ENCODE results near the gene RAP2C. TPM values are rescaled to one million over a fixed set of nuclear protein-coding genes. Genes with fewer than 3 reads are reported as not detected.
"Not testable (repeated sequence)": the region's sequence is repeated elsewhere in the genome, so short reads cannot be mapped to it uniquely, and the experiment has no call there.

RAP2C gene
- polyA plus RNA-seq, 4 donors, result 10.8 to 38.4 (median 18.4) TPM

GRCh38 chrX:132165651-132166050, 53.6 kb downstream of the RAP2C start:
- no peaks in the 10 kb centered on the region for H3K9me3 ChIP-seq (ENCODE audit: control insufficient read depth in 2 of 2, insufficient read depth in 1 of 2, low read depth in 1 of 2, low read length in 1 of 2)
- no peaks in the 10 kb centered on the region for H3K36me3 ChIP-seq (ENCODE audit: control insufficient read depth in 3 of 3, insufficient read depth in 2 of 3, low read depth in 1 of 3, low read length in 3 of 3)
- no peaks in the 10 kb centered on the region for H3K4me1 ChIP-seq (ENCODE audit: control insufficient read depth in 3 of 3, insufficient read depth in 2 of 3, low read depth in 1 of 3, low read length in 2 of 3)
- no peaks in the 10 kb centered on the region for H3K27me3 ChIP-seq (ENCODE audit: control insufficient read depth in 3 of 3, insufficient read depth in 3 of 3, low read length in 3 of 3)
- FAIRE-seq (no peak), DNase-seq (no peak)
- no peak overlapping the region for H3K4me3 ChIP-seq (ENCODE audit: low read depth in 1 of 3, low read length in 3 of 3)
- H3K27ac ChIP-seq (ENCODE audit: low read depth in 1 of 3, low read length in 2 of 3), result no peak overlapping the region

- H3K4me1 ChIP-seq (ENCODE audit: control insufficient read depth in 3 of 3, insufficient read depth in 2 of 3, low read depth in 1 of 3, low read length in 2 of 3), result no peaks in the 10 kb centered on the region
- no peak overlapping the region for H3K27ac ChIP-seq (ENCODE audit: low read depth in 1 of 3, low read length in 2 of 3)
- H3K4me3 ChIP-seq (ENCODE audit: low read depth in 1 of 3, low read length in 3 of 3), result no peak overlapping the region
- DNase-seq (no peak), FAIRE-seq (no peak)
- H3K36me3 ChIP-seq (ENCODE audit: control insufficient read depth in 3 of 3, insufficient read depth in 2 of 3, low read depth in 1 of 3, low read length in 3 of 3), result no peaks in the 10 kb centered on the region
- H3K9me3 ChIP-seq (ENCODE audit: control insufficient read depth in 2 of 2, insufficient read depth in 1 of 2, low read depth in 1 of 2, low read length in 1 of 2), result no peaks in the 10 kb centered on the region
- no peaks in the 10 kb centered on the region for H3K27me3 ChIP-seq (ENCODE audit: control insufficient read depth in 3 of 3, insufficient read depth in 3 of 3, low read length in 3 of 3)
Observed at GRCh38 chrX:132165005-132165404, 54.2 kb downstream of the RAP2C start.

- not testable (repeated sequence) for FAIRE-seq; DNase-seq; H3K27me3 ChIP-seq (ENCODE audit: control insufficient read depth in 3 of 3, insufficient read depth in 3 of 3, low read length in 3 of 3); H3K4me1 ChIP-seq (ENCODE audit: control insufficient read depth in 3 of 3, insufficient read depth in 2 of 3, low read depth in 1 of 3, low read length in 2 of 3); H3K4me3 ChIP-seq (ENCODE audit: low read depth in 1 of 3, low read length in 3 of 3); H3K9me3 ChIP-seq (ENCODE audit: control insufficient read depth in 2 of 2, insufficient read depth in 1 of 2, low read depth in 1 of 2, low read length in 1 of 2); H3K27ac ChIP-seq (ENCODE audit: low read depth in 1 of 3, low read length in 2 of 3); H3K36me3 ChIP-seq (ENCODE audit: control insufficient read depth in 3 of 3, insufficient read depth in 2 of 3, low read depth in 1 of 3, low read length in 3 of 3)
- 76 to 91% (median 85%) methylated on average over 3 of the region's 3 CpGs for WGBS, 3 donors
Observed at GRCh38 chrX:132163094-132163493, 56.2 kb downstream of the RAP2C start.

- FAIRE-seq (no peak), DNase-seq (no peak)
- H3K9me3 ChIP-seq (ENCODE audit: control insufficient read depth in 2 of 2, insufficient read depth in 1 of 2, low read depth in 1 of 2, low read length in 1 of 2), result no peaks in the 10 kb centered on the region
- WGBS, 3 donors, result 47 to 72% (median 58%) methylated on average over 4 of the region's 4 CpGs
- H3K4me1 ChIP-seq (ENCODE audit: control insufficient read depth in 3 of 3, insufficient read depth in 2 of 3, low read depth in 1 of 3, low read length in 2 of 3), result no peaks in the 10 kb centered on the region
- H3K4me3 ChIP-seq (ENCODE audit: low read depth in 1 of 3, low read length in 3 of 3), result no peak overlapping the region
- no peaks in the 10 kb centered on the region for H3K36me3 ChIP-seq (ENCODE audit: control insufficient read depth in 3 of 3, insufficient read depth in 2 of 3, low read depth in 1 of 3, low read length in 3 of 3)
- no peak overlapping the region for H3K27ac ChIP-seq (ENCODE audit: low read depth in 1 of 3, low read length in 2 of 3)
- H3K27me3 ChIP-seq (ENCODE audit: control insufficient read depth in 3 of 3, insufficient read depth in 3 of 3, low read length in 3 of 3), result peaks cover 0 to 2% (median 0%) of the 10 kb centered on the region in 3 donors
Observed at GRCh38 chrX:132153166-132153565, 66.1 kb downstream of the RAP2C start.

Other genes with a start within 250 kb of the RAP2C start
- 10 to 100 TPM in 2 of 4 donors, 1 to 10 TPM in 2; 6.4 to 13.9 (median 9.9) TPM for gene STK26, start 196.1 kb downstream of the RAP2C start, polyA plus RNA-seq
- not detected for gene FRMD7, start 91.4 kb downstream of the RAP2C start, polyA plus RNA-seq

Data from small intestine (tissue), 7 donors.